ENCODE results near the gene NUP54. TPM values are rescaled to one million over a fixed set of nuclear protein-coding genes. Genes with fewer than 3 reads are reported as not detected.

NUP54 gene
- total RNA-seq, 2 donors from 2014 or later, result 13.7 to 33.3 TPM

DNA sequence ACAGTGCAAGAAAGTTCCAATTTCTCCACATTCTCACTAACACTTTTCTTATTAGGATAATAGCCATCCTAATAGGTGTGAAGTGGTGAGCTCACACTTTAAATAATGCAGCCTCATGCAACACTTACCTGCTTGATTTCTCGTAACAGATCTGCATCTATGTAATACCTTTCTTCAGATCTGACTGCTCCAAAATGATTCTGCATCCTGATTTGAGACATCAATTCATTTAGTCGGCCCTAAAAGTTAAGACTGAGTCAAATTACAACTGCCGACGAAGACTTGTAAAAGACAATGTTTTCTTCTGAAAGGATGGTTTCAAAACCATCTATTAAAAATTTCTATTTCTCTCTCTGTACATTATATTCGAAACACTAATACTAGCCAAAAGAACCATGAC is 30.7 kb downstream of the NUP54 start:
- H3K9me3 ChIP-seq, result no peaks in the 10 kb centered on the region
- no peak for DNase-seq
- intact Hi-C loops (cut with DNase I), result no loop called here
- H3K27me3 ChIP-seq, result no peaks in the 10 kb centered on the region
- no peak for TF ChIP-seq POLR2A (IDR thresholded peaks at IDR 0.05)
- TF ChIP-seq, protein P1, sequence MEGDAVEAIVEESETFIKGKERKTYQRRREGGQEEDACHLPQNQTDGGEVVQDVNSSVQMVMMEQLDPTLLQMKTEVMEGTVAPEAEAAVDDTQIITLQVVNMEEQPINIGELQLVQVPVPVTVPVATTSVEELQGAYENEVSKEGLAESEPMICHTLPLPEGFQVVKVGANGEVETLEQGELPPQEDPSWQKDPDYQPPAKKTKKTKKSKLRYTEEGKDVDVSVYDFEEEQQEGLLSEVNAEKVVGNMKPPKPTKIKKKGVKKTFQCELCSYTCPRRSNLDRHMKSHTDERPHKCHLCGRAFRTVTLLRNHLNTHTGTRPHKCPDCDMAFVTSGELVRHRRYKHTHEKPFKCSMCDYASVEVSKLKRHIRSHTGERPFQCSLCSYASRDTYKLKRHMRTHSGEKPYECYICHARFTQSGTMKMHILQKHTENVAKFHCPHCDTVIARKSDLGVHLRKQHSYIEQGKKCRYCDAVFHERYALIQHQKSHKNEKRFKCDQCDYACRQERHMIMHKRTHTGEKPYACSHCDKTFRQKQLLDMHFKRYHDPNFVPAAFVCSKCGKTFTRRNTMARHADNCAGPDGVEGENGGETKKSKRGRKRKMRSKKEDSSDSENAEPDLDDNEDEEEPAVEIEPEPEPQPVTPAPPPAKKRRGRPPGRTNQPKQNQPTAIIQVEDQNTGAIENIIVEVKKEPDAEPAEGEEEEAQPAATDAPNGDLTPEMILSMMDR (IDR thresholded peaks at IDR 0.05), result no peak
- peaks cover 0 to 16% of the 10 kb centered on the region in 2 donors for H3K36me3 ChIP-seq (replicated peaks in 1 of 2; ENCODE audit: insufficient read depth in 1 of 2, low read depth in 2 of 2)
- H3K4me3 ChIP-seq, result no peak overlapping the region
- WGBS, 2 donors, result 94 to 95% methylated on average over 5 of the region's 5 CpGs
- no peak for ATAC-seq
- no peak overlapping the region for H3K27ac ChIP-seq
- no peaks in the 10 kb centered on the region for H3K4me1 ChIP-seq

DNA sequence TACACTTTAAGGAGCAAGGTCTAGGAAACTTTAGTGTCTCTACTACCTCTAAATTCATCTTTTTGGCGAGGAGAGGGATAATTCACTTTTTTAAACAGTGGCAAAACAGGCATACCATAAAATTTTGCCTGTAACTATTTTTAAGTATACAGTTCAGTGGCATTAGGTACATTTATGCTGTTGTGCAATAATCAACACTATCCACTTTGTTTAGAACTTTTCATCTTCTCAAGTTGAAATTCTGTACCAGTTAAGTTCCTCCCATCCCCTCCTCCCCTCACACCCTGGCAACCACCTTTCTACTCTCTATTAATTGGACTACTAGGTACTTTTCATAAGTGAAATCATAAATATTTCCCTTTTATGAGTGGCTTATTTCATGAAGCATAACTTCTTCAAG is 31.4 kb downstream of the NUP54 start:
- WGBS, 2 donors, result 92 to 100% methylated on average over 1 of the region's 1 CpG
- no peaks in the 10 kb centered on the region for H3K4me1 ChIP-seq
- H3K9me3 ChIP-seq, result no peaks in the 10 kb centered on the region
- ATAC-seq (no peak), DNase-seq (no peak)
- H3K36me3 ChIP-seq (replicated peaks in 1 of 2; ENCODE audit: insufficient read depth in 1 of 2, low read depth in 2 of 2), result peaks cover 0 to 15% of the 10 kb centered on the region in 2 donors
- H3K27ac ChIP-seq, result no peak overlapping the region
- TF ChIP-seq POLR2A (IDR thresholded peaks at IDR 0.05), result no peak
- TF ChIP-seq, protein P1 (IDR thresholded peaks at IDR 0.05), result no peak
- H3K27me3 ChIP-seq, result no peaks in the 10 kb centered on the region
- no peak overlapping the region for H3K4me3 ChIP-seq
- intact Hi-C loops (cut with DNase I), result no loop called here

DNA sequence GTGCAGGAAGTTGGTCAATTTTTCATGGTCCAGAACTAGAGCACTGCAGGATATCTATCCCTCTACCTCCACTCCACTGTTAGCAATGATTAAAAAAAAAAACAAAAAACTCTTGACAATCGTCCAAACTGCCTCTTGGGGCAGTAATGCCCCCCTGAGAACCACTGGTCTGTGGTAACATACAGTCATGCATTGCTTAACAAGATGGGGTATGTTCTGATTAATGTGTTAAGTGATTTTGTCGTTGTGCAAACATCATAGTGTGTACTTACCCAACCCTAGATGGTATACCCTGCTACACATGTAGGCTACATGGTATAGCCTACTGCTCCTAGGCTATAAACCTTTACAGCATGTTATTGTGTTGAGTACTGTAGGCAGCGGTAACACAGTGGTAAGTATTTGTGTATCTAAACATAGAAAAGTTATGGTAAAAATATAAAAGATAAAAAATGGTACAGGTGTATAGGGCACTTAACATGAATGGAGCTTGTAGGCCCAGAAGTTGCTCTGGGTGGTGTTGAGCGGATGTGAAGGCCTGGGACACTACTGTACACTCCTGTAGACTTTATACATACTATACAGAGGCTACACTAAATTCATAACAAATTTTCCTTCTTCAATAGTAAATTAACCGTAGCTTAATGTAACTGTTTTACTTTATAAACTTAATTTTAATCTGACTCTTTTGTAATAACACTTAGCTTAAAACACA is 39.6 kb downstream of the NUP54 start:
- no peaks in the 10 kb centered on the region for H3K27me3 ChIP-seq
- H3K9me3 ChIP-seq, result no peaks in the 10 kb centered on the region
- H3K36me3 ChIP-seq (replicated peaks in 1 of 2; ENCODE audit: insufficient read depth in 1 of 2, low read depth in 2 of 2), result peaks cover 0 to 2% of the 10 kb centered on the region in 2 donors
- ATAC-seq (no peak), DNase-seq (no peak)
- 47 to 63% methylated on average over 5 of the region's 5 CpGs for WGBS, 2 donors
- no peak overlapping the region for H3K27ac ChIP-seq
- no peak overlapping the region for H3K4me3 ChIP-seq
- no peaks in the 10 kb centered on the region for H3K4me1 ChIP-seq
- TF ChIP-seq, protein P1 (IDR thresholded peaks at IDR 0.05), result no peak
- TF ChIP-seq POLR2A (IDR thresholded peaks at IDR 0.05), result no peak
- intact Hi-C loops (cut with DNase I), result no loop called here

DNA sequence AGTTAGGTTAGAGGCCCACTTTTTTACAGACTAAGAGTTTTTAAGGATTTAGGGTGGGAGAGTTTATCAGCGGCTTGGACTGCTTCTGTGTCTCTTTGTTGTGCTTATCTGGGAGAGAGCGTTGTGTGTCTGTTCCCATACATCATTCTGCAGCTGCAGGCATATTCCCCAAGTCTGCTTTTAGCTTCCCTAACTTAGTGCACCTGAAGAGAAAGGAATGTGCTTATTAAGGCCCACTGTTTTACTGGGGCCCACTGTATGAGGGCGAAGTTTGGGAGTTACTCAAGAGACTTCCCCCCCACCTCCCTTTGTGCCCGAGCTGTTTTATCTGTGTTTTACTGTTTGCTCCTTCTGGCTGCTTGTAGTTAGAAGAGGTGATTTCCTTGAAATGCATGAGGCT is 41.8 kb downstream of the NUP54 start:
- Histone ChIP-seq H3K27ac (no peak overlapping the region), H3K36me3 (replicated peaks in 1 of 2; ENCODE audit: insufficient read depth in 1 of 2, low read depth in 2 of 2) (no peaks in the 10 kb centered on the region), H3K4me1 (no peaks in the 10 kb centered on the region), H3K9me3 (no peaks in the 10 kb centered on the region), H3K4me3 (no peak overlapping the region), H3K27me3 (no peaks in the 10 kb centered on the region)
- WGBS, 2 donors, result 56 to 59% methylated on average over 4 of the region's 4 CpGs
- DNase-seq, result no peak
- ATAC-seq, result no peak
- TF ChIP-seq, protein P1 (IDR thresholded peaks at IDR 0.05), result no peak
- TF ChIP-seq POLR2A (IDR thresholded peaks at IDR 0.05), result no peak
- intact Hi-C loops (cut with DNase I), result no loop called here

DNA sequence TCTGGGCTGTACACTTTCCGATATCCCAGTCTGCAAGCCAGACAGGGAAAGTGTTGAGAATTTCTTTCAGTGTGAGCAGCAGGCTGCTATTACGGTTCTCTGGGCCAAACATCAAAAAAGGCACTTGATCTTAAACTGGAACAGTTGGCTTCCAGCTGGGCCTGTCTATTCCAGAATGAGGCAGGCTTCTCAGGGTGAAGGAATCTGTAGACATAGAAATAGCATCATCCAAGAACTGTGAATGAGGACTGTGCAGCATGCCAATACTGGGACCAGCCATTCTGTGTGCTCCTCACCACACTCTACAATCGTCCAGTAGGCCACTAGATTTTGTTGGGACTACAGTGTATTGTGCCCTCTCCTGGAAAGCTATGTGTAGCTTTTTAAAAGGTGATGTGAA is 42.5 kb downstream of the NUP54 start:
- ATAC-seq (no peak), DNase-seq (no peak)
- Histone ChIP-seq H3K9me3 (no peaks in the 10 kb centered on the region), H3K27me3 (no peaks in the 10 kb centered on the region), H3K36me3 (replicated peaks in 1 of 2; ENCODE audit: insufficient read depth in 1 of 2, low read depth in 2 of 2) (no peaks in the 10 kb centered on the region), H3K27ac (no peak overlapping the region), H3K4me3 (no peak overlapping the region), H3K4me1 (no peaks in the 10 kb centered on the region)
- intact Hi-C loops (cut with DNase I), result no loop called here
- WGBS, 2 donors, result 57 to 79% methylated on average over 3 of the region's 3 CpGs
- TF ChIP-seq POLR2A (IDR thresholded peaks at IDR 0.05), result no peak

Measured in body of pancreas (tissue), 4 donors.